ENCODE measurements around the gene DIS3L2.
"Not testable (repeated sequence)": the region's sequence is repeated elsewhere in the genome, so short reads cannot be mapped to it uniquely, and the experiment has no call there.

DIS3L2 gene

DNA sequence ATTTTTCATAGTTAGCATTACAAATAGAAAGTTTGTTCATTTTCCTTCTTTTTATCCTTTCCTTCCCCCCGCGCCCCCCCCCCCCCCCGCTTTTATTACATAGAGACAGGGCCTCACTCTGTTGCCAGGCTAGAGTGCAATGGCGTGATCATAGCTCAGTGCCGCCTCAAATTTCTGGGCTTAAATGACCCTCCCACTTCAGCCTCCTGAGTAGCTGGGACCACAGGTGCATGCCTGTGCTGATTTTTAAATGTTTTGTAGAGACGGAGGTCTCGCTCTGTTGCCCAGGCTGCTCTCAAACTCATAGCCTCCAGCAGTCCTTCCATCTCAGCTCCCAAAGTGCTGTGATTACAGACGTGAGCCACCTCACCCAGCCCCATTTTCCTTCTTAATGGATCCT, 325.8 kb downstream of the DIS3L2 start:
- DNase-seq (ENCODE audit: extremely low read depth in 1 of 2, low read depth in 1 of 2): no peak

DNA sequence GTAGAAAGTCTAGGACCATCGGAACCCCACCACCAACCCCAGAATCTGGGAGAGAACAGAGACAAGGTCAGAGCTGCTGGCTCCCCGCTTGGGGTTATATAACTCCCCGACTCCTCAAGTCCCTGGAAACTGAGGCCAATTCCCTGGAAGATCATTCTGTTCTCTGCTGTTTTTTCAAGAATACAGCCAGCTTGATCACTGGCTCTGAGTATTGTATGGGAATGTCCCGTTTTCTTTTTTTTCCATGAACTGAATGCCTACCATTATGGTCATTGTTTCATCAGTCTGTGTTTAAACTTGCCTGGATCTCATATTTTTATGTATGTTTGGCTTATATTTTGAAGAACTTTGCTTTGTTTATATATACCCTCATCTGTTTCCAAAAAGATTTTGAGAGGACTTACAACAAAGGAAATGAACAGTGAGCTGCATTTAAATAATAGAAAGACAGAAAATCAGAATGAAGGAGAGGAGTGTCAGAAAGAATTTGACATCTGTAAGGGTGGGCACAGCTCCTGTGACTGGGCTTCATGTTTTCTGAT, 327.0 kb downstream of the DIS3L2 start:
- no peak for DNase-seq (ENCODE audit: extremely low read depth in 1 of 2, low read depth in 1 of 2)

DNA sequence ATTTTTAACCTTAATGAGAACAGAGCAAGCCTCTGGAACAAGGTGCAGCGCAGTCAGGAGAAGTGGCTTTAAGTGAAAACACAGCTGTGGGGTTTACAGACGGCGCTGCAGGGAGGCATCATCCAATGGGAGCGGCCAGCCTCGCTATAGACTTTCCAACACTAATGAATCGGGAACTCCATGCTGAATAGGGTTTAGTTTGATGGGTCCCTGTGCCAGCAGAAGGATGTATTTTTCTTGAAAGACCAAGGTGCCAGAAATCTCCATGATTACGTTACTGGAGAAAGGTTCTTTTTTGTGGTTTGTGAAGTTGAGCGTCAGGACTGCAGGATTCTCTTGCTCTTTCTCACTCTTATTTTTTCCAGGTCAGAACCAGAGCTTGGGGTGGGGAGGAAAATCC, 329.2 kb downstream of the DIS3L2 start:
- DNase-seq (ENCODE audit: extremely low read depth in 1 of 2, low read depth in 1 of 2): no peak

DNA sequence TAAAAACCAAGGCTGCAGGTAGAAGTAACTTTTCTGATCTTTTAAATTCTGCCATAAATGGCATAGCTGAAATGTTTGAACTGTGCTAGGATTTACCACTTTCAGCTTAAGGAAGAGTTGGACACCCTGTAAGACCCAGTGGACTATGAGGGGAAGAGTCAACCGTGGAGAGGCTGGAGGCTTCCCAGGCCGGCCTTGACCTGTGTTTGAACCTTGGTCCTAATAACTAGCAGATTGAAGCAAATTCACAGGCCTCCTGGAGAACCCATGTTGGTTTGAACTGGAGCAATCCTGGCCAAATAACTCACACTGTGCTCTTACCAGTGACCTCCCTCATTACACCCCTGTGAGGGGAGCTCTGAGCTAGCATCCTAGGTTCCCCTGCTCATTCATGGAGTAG, 329.8 kb downstream of the DIS3L2 start:
- no peak for DNase-seq (ENCODE audit: extremely low read depth in 1 of 2, low read depth in 1 of 2)

DNA sequence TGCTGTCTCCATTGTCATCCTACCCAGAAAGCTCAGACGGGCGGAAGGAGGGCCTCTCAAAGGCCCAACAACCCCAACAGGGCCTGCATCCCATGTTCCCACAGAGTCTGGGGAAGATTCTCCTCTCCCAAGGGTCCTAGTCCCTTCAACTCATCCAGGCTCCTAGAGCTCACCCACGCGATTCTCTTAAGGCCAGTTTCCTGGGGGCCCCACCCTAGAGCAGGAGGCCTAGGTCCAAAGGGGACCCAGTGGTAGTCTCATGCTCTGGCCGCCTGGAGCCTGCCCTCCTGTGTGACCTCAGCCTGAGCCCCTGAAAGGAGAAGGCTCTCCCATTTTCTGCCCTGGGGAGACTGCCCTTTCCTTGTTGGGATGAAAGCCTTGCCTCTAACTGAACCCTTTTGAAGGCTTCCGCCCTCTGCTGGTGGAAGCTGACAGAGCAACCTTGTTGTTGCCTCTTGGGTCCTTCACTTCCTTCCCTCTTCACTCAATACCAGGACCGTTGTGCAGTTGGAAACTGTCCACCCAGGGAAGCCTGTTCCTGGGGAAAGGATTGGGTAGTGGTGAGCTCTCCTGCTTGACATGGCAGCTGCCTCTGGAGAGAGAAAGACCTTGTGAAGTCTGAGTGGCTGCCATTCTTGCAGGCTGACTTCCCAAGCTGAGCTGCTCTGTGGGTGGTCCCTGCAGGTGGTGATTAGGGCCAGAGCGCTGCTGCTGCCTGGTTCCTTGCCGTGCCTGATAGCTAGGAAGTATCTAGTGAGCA, 331.1 kb downstream of the DIS3L2 start:
- no peak for DNase-seq (ENCODE audit: extremely low read depth in 1 of 2, low read depth in 1 of 2)

DNA sequence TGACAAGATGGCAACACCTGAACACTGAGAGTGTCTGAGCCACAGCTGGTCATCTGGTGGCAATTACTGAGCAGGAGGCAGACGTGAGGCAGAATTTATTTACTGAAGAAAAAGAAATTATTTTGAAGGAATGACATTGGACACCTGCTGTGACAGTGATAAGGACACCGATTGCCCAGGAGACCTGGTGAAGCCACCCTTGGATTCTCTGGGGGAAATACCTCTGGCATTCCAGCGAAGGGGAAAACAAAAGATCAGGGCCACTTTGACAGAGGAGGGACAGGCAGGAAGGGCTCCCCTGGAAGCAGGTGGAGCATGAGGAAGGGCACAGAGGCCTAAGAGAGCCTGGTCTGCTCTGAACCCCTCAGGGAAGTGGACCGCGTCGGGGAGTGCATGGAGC, 331.7 kb downstream of the DIS3L2 start:
- DNase-seq (ENCODE audit: extremely low read depth in 1 of 2, low read depth in 1 of 2): no peak

DNA sequence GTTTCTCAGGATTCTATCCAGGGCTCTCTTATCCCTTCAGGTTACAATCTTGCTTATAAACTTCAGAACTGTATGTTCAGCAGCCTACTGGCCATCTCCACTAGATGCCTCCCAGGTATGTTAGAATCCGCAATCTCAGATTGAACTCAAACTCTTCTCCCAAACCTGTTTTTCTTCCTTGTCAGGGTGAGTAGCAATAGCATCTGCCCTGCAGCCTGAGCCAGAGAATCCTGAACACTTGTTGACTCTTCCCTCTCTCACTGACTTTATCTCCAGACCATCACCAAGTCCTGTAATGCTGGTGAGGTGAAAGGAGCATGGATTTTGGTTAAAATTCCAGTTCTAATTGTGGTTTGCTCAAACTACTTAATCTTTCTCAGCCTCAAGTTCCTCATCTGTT, 334.5 kb downstream of the DIS3L2 start:
- DNase-seq (ENCODE audit: extremely low read depth in 1 of 2, low read depth in 1 of 2): no peak

DNA sequence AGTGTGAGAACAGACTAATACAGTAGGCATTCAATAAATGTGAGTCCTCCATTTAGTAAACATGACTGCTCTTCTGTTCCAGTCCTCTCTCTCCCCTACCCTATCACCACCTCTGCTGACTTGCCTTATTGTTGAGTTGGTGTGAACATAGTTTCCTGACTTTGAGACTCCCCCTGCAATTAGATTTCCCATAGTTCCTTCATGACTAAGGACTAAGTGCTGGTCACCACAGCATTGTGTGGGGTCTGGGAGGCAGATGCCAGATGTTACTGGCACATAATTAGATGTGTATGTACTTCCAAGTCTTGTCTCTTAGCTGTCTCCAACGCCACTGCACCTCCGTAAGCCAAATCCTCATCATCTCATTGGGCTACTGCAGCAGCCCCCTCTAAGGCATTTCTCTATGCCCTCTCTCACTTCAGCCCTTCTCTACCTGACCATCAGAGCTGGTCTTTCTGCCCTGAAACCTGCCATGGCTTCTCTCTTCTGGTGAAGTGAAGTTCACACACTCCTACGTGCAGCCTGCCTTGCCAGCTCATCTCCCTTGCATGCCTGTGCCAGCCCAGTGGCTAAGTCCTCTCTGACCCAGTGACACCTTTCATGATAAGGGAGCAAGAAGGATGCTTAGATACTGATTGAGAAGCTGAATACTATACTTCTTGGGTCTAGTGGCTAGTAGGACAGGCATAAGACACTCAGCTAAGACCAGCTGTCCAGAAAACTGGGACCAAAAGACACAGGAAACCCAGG, 335.4 kb downstream of the DIS3L2 start:
- no peak for DNase-seq (ENCODE audit: extremely low read depth in 1 of 2, low read depth in 1 of 2)

DNA sequence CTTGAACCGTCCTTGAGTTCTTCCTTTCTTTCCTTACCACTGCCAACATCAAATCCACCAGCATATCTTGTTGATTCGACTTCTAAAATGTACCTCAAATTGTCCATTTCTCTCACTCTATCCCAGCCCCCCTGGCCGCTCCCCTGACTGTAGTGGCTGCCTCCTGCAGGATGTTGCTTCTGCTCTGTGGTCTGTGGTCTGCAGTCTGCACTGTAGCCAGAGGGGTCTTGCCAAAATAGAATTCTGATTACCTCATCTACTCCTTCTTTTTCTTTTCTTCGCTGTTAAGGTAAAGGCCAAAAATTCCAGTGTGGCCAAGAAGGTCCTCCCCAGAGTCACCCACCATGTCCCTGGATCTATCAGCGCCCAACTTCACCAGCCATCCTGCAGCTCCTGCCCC, 337.6 kb downstream of the DIS3L2 start:
- no peak for DNase-seq (ENCODE audit: extremely low read depth in 1 of 2, low read depth in 1 of 2)

DNA sequence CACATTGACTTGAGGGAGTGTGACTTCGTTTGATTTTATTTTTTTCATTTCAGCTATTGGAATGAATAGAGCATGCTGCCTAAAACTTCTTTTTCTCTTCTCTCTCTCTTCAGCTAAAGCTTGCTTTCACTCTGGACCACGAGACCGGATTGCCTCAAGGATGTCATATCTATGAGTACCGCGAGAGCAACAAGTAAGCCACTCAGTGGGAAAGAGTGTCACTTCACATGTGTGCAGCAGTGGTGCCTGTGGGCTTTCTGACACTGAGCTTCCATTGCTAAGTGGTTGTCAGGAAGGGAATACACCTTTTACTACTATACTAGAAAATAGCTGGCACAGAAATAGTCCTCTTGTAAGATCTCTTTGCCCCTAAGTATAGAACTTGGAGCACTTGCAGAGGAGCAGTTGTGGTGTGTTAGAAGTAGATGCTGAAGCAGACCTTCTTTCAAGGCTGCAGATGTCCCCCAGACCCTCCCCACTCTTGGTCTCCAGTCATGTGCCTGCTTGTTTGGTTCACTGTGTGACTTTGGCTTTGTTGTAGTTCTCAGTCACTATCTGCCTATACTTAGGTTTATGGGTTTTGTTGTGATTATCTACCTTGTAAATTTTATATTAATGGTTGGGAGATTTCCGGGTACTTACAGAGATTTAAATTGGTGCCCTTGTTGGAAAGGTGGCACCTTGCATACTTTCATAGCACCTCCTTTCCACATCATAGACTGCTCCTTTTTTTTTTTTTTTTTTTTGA, 338.6 kb downstream of the DIS3L2 start:
- no peak for DNase-seq (ENCODE audit: extremely low read depth in 1 of 2, low read depth in 1 of 2)

DNA sequence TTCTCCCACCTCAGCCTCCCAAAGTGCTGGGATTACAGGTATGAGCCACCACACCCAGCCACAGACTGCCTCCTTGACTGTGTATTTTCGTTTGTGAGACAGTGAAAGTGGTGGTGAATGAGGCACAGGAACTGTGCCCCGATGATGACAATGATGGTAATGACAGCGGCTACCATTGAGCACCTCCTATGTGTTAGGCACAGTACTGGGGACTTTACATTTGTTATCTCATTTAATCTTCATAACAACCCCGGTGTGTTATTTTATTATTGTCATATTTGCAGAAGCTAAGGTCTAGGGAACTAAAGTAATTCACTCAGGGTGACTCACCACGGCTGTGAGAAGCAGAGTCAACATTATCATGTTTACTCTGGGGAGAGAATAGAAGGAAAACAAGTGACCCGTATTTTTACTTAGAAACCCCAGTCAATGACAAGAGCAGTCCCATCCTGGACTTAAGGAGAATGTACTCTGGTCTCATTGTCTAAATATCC, 339.4 kb downstream of the DIS3L2 start:
- no peak for DNase-seq (ENCODE audit: extremely low read depth in 1 of 2, low read depth in 1 of 2)

DNA sequence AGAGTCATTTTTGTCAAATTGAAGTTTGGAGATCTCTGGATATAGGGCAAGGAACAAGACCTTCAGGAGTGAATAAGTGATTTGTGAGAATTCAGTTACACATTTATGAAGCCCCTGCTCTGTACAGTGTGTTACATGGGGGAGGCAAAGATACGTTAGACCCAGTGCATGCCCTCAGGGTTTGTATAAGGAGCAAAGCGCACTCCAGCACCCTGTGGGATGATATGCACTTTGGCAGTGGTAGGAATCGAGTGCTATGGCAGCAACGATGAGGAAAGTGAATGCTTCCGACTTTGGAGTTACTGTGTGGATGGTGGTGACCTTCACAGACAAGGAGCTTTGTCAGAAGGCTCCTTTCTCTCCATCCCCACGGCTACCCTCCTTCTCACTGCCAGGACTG, 342.7 kb downstream of the DIS3L2 start:
- no peak for DNase-seq (ENCODE audit: extremely low read depth in 1 of 2, low read depth in 1 of 2)

DNA sequence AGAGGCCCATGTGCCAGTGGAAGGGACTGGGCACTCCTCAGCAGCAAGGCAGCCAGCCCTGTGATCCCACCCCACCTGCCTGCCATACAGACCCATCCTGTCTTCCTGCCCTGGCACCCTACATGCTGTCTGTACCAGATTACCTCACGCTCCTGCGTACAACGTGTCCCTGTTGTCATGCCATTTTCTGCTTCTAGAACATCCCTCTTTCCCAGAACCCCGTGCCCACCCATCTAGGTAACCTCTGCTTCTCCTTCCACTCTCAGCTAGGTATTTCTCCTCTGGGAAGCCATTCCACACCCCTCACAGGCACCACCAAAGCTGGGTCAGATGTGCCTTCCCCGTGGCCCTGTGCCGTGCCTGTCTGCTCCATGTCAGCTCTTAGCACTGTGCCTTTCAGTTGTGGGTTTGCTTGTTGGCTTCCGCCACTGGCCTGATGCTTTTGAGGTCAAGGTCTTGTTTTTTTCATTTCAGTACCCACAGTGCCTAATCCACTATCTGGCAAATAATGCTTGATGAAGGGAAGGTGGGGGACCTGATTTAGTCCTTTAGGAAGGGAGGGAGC, 345.3 kb downstream of the DIS3L2 start:
- DNase-seq (ENCODE audit: extremely low read depth in 1 of 2, low read depth in 1 of 2): no peak

DNA sequence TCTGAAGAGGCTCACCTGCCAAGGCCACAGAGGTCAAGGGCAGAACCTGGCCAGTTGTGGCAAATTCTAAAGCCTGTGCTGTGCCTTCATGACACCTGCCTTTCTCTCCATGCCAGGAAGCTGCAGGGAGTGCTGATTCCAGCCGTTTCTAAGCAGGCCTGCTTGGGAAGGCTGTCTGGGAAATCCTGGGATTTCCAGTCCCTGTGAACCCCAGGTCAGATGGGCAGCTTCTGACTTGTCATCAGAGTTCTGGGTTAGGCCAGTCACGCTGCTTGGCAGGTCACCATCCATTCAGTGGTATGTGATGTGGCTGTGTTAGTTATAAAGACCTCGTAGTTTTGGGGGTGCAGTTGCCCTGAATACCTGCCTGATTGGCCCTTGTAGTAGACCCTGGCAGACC, 346.3 kb downstream of the DIS3L2 start:
- DNase-seq (ENCODE audit: extremely low read depth in 1 of 2, low read depth in 1 of 2): no peak

DNA sequence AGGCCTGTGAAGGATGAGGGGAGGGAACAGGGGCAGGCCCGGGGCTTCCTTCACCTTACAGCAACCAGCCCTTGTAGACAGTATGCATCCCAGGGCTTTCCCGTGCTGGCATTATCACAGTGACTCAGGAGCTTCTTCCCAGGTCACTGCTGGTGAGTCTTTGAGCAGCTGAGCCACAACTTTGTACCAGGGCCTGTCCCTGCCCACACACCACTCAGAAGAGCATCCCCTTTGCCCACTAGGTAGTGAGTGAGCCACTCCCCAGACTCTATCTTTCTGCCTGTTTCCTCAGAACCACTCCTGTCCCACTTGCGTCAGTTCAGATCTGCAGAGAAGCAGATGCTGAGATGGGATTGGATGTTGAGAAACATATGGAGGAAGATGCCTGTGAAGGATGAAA, 347.5 kb downstream of the DIS3L2 start:
- no peak for DNase-seq (ENCODE audit: extremely low read depth in 1 of 2, low read depth in 1 of 2)

DNA sequence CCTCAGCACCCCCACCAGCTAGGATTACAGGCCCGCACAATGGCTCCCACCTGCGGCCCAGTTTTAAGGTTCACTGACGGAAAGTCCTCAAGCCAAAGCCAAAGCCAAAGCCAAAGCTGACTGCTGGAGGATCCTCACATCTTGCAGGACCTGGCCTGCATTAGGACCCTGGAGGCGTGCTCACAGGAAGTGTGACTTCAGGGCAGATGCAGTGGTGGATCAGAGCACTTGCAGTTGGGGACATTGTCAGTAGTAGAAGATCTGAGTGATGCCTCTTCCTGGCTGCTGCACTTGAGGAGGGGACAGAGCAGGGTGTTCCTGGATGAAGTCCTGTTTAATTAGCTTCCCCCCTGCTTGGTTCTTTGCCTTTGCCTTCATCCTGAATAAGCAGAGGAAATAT, 348.1 kb downstream of the DIS3L2 start:
- DNase-seq (ENCODE audit: extremely low read depth in 1 of 2, low read depth in 1 of 2): no peak

DNA sequence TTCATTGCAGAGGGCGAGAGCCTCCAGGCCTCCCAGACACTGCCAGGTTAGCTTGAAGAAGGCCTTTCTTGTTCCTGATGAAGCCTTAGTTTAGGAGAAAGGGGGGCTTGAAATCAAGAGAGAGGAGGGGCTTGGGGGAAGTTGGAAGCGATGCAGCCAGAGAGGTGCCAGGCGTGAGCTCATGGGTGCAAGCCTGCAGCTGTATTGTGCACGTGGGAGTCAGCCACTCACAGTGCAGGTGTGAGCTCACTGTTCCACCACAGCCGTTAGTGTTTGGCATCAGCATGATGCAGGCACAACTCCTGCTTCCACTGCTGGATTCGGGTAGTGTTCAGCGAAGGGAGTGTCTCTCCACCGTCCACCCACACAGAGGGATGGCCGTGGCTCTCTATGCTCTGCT, 348.6 kb downstream of the DIS3L2 start:
- no peak for DNase-seq (ENCODE audit: extremely low read depth in 1 of 2, low read depth in 1 of 2)

DNA sequence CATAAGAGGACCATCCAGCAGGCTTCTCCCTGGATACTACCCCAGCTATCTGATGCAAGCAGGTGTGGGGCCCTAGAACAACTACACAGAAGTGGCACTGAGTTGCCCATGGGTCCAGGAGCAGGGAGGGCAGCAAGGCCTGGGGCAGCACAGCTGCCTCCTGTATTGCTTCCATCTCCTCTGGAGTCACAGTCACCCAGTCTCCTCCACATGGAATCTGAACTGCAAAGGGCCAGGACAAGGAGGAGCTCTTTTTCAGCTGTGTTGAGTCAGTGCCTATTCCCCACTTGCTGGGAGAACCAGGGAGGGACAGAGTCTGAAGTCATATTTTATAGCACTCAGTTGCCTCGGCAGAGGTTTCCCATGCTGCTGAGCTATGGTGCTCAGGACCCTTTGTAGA, 349.2 kb downstream of the DIS3L2 start:
- no peak for DNase-seq (ENCODE audit: extremely low read depth in 1 of 2, low read depth in 1 of 2)

DNA sequence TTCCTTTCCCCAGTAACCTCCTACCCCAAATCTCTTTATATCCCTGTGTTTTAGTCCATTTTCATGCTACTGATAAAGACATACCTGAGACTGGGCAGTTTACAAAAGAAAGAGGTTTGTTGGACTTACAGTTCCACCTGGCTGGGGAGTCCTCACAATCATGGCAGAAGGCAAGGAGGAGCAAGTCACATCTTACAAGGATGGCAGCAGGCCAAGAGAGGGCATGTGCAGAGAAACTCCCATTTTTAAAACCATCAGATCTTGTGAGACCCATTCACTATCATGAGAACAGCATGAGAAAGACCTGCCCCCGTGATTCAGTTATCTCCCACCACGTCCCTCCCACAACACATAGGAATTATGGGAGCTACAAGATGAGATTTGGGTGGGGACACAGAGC, 352.1 kb downstream of the DIS3L2 start:
- DNase-seq (ENCODE audit: extremely low read depth in 1 of 2, low read depth in 1 of 2): not testable (repeated sequence)

DNA sequence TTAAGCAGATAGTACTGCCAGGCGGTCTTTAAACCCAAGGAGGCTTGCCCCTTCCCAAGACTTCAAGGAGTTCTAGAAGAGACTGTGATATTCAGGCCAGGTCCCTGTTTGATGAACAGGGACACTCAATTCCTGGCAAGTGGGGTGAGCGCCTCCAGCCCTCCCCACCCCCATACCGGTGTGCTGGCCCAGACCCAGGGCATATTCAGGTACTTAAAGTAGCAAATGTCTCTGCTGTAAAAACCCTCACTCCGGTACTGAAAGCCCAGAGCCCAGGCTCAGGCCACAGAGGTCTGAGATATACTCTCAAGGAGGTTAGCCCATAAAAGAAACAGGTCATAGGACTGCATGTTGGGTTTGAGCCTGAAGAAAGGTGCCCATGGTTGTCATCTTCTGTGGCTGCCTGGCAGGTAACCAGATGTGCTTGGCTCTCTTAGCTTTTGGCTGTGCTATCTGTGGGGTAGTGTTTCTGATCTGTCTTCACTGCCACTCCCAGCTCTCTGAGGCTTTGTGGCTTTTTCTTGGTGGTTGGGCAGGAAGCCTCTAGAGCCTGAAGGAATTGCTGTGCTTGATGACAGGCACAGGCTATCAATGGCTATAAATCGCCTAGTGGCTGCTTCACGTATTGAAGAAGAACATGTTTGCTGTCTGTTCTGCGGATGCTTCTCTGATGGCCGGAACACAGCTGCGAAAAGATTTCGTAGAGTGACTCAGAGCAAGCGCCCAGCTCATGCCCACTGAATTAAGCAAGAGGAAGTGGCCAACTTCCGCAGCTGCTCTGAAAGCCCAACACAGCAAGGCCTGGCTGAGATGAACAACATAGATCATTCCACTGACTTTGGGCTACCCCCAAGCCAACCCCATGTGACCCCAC, 353.8 kb downstream of the DIS3L2 start:
- peak; percentile 32 to 51 for DNase-seq (ENCODE audit: extremely low read depth in 1 of 2, low read depth in 1 of 2)
